ENCODE data around the gene PTH2.

DNA sequence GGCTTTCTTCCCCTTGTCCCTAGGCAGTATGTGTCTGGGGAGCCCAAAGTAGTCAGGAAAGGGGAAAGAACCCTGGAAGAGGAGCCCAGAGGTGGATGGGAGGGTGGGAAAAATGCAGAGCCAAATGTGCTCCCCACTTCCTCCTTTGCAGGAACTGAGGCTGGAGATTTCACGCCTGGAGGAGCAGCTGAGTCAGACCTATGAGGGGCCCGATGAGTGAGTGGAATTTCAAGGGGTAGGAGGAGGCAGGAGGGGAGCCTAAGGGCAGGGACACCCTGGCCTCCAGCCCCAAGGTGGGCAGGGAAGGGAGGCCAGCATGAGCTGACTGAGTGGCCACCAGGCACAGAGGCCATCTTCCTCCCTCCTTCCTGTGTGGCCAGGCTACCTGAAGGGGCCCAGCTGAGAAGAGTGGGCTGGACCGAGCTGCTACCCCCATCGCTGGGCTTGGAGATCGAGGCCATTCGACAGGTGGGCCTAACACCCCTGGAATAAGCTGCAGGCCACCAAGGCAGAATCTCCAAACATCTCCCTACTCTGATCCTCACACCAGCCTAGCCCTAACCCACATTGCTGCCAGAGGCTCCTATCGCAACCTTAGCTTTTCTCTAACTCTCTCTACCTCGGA is 14.3 kb downstream of the PTH2 start:
- TF ChIP-seq, protein P1, sequence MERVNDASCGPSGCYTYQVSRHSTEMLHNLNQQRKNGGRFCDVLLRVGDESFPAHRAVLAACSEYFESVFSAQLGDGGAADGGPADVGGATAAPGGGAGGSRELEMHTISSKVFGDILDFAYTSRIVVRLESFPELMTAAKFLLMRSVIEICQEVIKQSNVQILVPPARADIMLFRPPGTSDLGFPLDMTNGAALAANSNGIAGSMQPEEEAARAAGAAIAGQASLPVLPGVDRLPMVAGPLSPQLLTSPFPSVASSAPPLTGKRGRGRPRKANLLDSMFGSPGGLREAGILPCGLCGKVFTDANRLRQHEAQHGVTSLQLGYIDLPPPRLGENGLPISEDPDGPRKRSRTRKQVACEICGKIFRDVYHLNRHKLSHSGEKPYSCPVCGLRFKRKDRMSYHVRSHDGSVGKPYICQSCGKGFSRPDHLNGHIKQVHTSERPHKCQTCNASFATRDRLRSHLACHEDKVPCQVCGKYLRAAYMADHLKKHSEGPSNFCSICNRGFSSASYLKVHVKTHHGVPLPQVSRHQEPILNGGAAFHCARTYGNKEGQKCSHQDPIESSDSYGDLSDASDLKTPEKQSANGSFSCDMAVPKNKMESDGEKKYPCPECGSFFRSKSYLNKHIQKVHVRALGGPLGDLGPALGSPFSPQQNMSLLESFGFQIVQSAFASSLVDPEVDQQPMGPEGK (CRISPR knock-in tag; IDR thresholded peaks at IDR 0.05; ENCODE audit: borderline replicate concordance) = no peak
- no peak for TF ChIP-seq ISL1 (CRISPR knock-in tag; IDR thresholded peaks at IDR 0.05)
- TF ChIP-seq CSDC2 (CRISPR knock-in tag; IDR thresholded peaks at IDR 0.05) = no peak
- no peak for TF ChIP-seq RARB (CRISPR knock-in tag; IDR thresholded peaks at IDR 0.05)
- TF ChIP-seq SNAI2 (CRISPR knock-in tag; IDR thresholded peaks at IDR 0.05) = no peak
- no peak for TF ChIP-seq TCF4 (CRISPR knock-in tag; IDR thresholded peaks at IDR 0.05; ENCODE audit: borderline replicate concordance)
- no peak for TF ChIP-seq PPARA (CRISPR knock-in tag; IDR thresholded peaks at IDR 0.05; ENCODE audit: borderline replicate concordance)
- TF ChIP-seq ZNF70 (CRISPR knock-in tag; IDR thresholded peaks at IDR 0.05) = no peak
- TF ChIP-seq ZFP3 (CRISPR knock-in tag; IDR thresholded peaks at IDR 0.05) = no peak
- TF ChIP-seq POU6F1 (CRISPR knock-in tag; IDR thresholded peaks at IDR 0.05; ENCODE audit: borderline replicate concordance, low read depth) = no peak
- TF ChIP-seq ZFP30 (CRISPR knock-in tag; IDR thresholded peaks at IDR 0.05) = no peak
- no peak for TF ChIP-seq ARNTL (CRISPR knock-in tag; IDR thresholded peaks at IDR 0.05; ENCODE audit: borderline replicate concordance, low read depth)
